H9 (cell line): ENCODE measurements around the gene SMC2. TPM values are rescaled to one million over a fixed set of nuclear protein-coding genes. Genes with fewer than 3 reads are reported as not detected.

Source experiments
- DNase-seq: peaks from one replicate; pipeline ENCODE4 v3.0.0-alpha.2; 2017
- H2AFZ ChIP-seq: one replicate; pipeline ENCODE4 v1.6.1; 2013; ENCODE audit warnings: mild to moderate bottlenecking, low read length, control low read depth, moderate library complexity
- H2AK5ac ChIP-seq: 2 replicates; pipeline ENCODE4 v1.6.1; 2013; ENCODE audit warnings: low read length, control low read depth, mixed read lengths; ENCODE audit not compliant: insufficient read length
- H2BK120ac ChIP-seq: one replicate; pipeline ENCODE4 v1.6.1; 2013; ENCODE audit warnings: low read depth, mild to moderate bottlenecking, low read length, control low read depth, inconsistent platforms; ENCODE audit not compliant: poor library complexity, severe bottlenecking
- H2BK12ac ChIP-seq: 2 replicates; pipeline ENCODE4 v1.6.1; 2013; ENCODE audit warnings: low read length, control low read depth, mixed read lengths, low read depth; ENCODE audit not compliant: insufficient read length
- H2BK15ac ChIP-seq: 2 replicates; pipeline ENCODE4 v1.6.1; 2013; ENCODE audit warnings: low read depth, low read length, control low read depth
- H2BK20ac ChIP-seq: one replicate; pipeline ENCODE4 v1.6.1; 2013; ENCODE audit warnings: low read depth, mild to moderate bottlenecking, low read length, control low read depth, inconsistent platforms; ENCODE audit not compliant: poor library complexity, severe bottlenecking
- H2BK5ac ChIP-seq: 2 replicates; pipeline ENCODE4 v1.6.1; 2013; ENCODE audit warnings: low read length, control low read depth, mixed read lengths; ENCODE audit not compliant: insufficient read length
- H3K14ac ChIP-seq: 2 replicates; pipeline ENCODE4 v1.6.1; 2013; ENCODE audit warnings: low read length, control low read depth; ENCODE audit not compliant: insufficient read depth
- H3K18ac ChIP-seq: 2 replicates; pipeline ENCODE4 v1.6.1; 2013; ENCODE audit warnings: low read depth, mild to moderate bottlenecking, mixed read lengths, low read length, control low read depth; ENCODE audit not compliant: insufficient read length
- H3K23ac ChIP-seq: 2 replicates; pipeline ENCODE4 v1.6.1; 2013; ENCODE audit warnings: low read length, control low read depth, mixed read lengths, low read depth; ENCODE audit not compliant: insufficient read length
- H3K23me2 ChIP-seq: 2 replicates; pipeline ENCODE4 v1.6.1; 2013; ENCODE audit warnings: low read depth, mild to moderate bottlenecking, mixed read lengths, low read length, control low read depth; ENCODE audit not compliant: insufficient read length, poor library complexity, severe bottlenecking
- H3K27ac ChIP-seq: 2 replicates; pipeline ENCODE4 v1.5.1; 2013; ENCODE audit warnings: low read length, control low read depth, mixed read lengths, low read depth; ENCODE audit not compliant: insufficient read length
- H3K27me3 ChIP-seq: 2 replicates; pipeline ENCODE4 v1.6.1; 2013; ENCODE audit warnings: low read length, control low read depth, inconsistent platforms; ENCODE audit not compliant: insufficient read depth
- H3K4ac ChIP-seq: 2 replicates; pipeline ENCODE4 v1.6.1; 2013; ENCODE audit warnings: low read depth, mild to moderate bottlenecking, control low read depth, inconsistent platforms, low read length, moderate library complexity
- H3K4me1 ChIP-seq: 2 replicates; pipeline ENCODE4 v1.6.1; 2013; ENCODE audit warnings: low read length, control low read depth, inconsistent platforms; ENCODE audit not compliant: insufficient read depth
- H3K4me2 ChIP-seq: 2 replicates; pipeline ENCODE4 v1.6.1; 2013; ENCODE audit warnings: low read length, control low read depth, mixed read lengths; ENCODE audit not compliant: insufficient read length, insufficient read depth
- H3K56ac ChIP-seq: 2 replicates; pipeline ENCODE4 v1.6.1; 2013; ENCODE audit warnings: low read depth, mild to moderate bottlenecking, mixed read lengths, low read length, control low read depth; ENCODE audit not compliant: insufficient read length
- H3K79me1 ChIP-seq: 2 replicates; pipeline ENCODE4 v1.6.1; 2013; ENCODE audit warnings: low read depth, mild to moderate bottlenecking, moderate library complexity, low read length, control low read depth, inconsistent platforms; ENCODE audit not compliant: insufficient read depth, poor library complexity, severe bottlenecking
- H3K79me2 ChIP-seq: 2 replicates; pipeline ENCODE4 v1.6.1; 2013; ENCODE audit warnings: low read length, control low read depth, inconsistent platforms; ENCODE audit not compliant: insufficient read depth
- H3K9ac ChIP-seq: 2 replicates; pipeline ENCODE4 v1.6.1; 2013; ENCODE audit warnings: low read length, control low read depth, mixed read lengths; ENCODE audit not compliant: insufficient read length; ENCODE audit errors: extremely low read depth
- H3K9me3 ChIP-seq: one replicate; pipeline ENCODE4 v1.6.1; 2013; ENCODE audit warnings: low read depth, low read length, inconsistent platforms; ENCODE audit not compliant: control insufficient read depth
- H3T11ph ChIP-seq: one replicate; pipeline ENCODE4 v1.6.1; 2013; ENCODE audit warnings: mild to moderate bottlenecking, low read length, control low read depth, inconsistent platforms
- H4K20me1 ChIP-seq: one replicate; pipeline ENCODE4 v1.6.1; 2013; ENCODE audit not compliant: control insufficient read depth, insufficient read length, insufficient read depth
- H4K5ac ChIP-seq: 2 replicates; pipeline ENCODE4 v1.6.1; 2013; ENCODE audit warnings: low read depth, mild to moderate bottlenecking, mixed read lengths, low read length, control low read depth; ENCODE audit not compliant: insufficient read length
- H4K8ac ChIP-seq: replicated peaks from 2 replicates; pipeline ENCODE4 v1.6.1; 2013; ENCODE audit warnings: low read length, control low read depth, mixed read lengths, low read depth; ENCODE audit not compliant: insufficient read length
- H4K91ac ChIP-seq: 2 replicates; pipeline ENCODE4 v1.6.1; 2013; ENCODE audit warnings: low read depth, mild to moderate bottlenecking, moderate library complexity, mixed read lengths, low read length, control low read depth; ENCODE audit not compliant: insufficient read length
- H3K27ac Mint-ChIP-seq, 3 experiments: 2 replicates in 2 of 3; 3 replicates in 1 of 3; pipeline ENCODE4 v1.8.0; 2020 to 2021; ENCODE audit warnings: mixed read lengths in 3 of 3, mild to moderate bottlenecking in 1 of 3, moderate library complexity in 1 of 3
- H3K27me3 Mint-ChIP-seq: 2 replicates; pipeline ENCODE4 v1.8.0; 2021; ENCODE audit warnings: low read depth, mild to moderate bottlenecking, moderate library complexity, mixed read lengths
- H3K36me3 Mint-ChIP-seq, 3 experiments: 2 replicates in 2 of 3; 3 replicates in 1 of 3; pipeline ENCODE4 v1.8.0; 2020 to 2021; ENCODE audit warnings: low read depth in 3 of 3, mixed read lengths in 3 of 3; ENCODE audit not compliant: insufficient read depth in 1 of 3
- H3K4me1 Mint-ChIP-seq, 2 experiments: 2 replicates each; pipeline ENCODE4 v1.8.0; 2020; ENCODE audit warnings: mixed read lengths in 2 of 2
- H3K4me3 Mint-ChIP-seq, 2 experiments: 2 replicates in 1 of 2; 3 replicates in 1 of 2; pipeline ENCODE4 v1.8.0; 2020 to 2021; ENCODE audit warnings: mild to moderate bottlenecking in 2 of 2, mixed read lengths in 2 of 2, moderate library complexity in 1 of 2
- H3K9me3 Mint-ChIP-seq, 2 experiments: 2 replicates in 1 of 2; 3 replicates in 1 of 2; pipeline ENCODE4 v1.8.0; 2020; ENCODE audit warnings: mild to moderate bottlenecking in 2 of 2, mixed read lengths in 2 of 2, moderate library complexity in 1 of 2
- CTCF ChIP-seq: fragments of 200-600 bp; sonication (generic); conservative IDR thresholded peaks from 3 replicates; pipeline ENCODE4 v1.8.0; 2021; ENCODE audit warnings: antibody characterized with exemption, mild to moderate bottlenecking
- total RNA-seq: library from RNA; stranded (reverse); gene quantifications from 2 replicates; pipeline ENCODE4 v1.2.1, GENCODE V29; 2021

Gene SMC2
- total RNA-seq, 1 experiment from 2014 or later, result 47.0 TPM

- no peak overlapping the region for H3K27ac Mint-ChIP-seq
- H3K18ac ChIP-seq, result no peak overlapping the region
Measured at GRCh38 chr9:104177676-104178075, 83.6 kb downstream of the SMC2 start.

More at GRCh38 chr9:104177676-104178075, 83.6 kb downstream of the SMC2 start:
- Histone ChIP-seq H3K4me2 (no peak overlapping the region), H2BK120ac (no peak overlapping the region), H2BK20ac (no peak overlapping the region), H3K27ac (no peak overlapping the region), H4K8ac (no peak overlapping the region), H4K91ac (no peak overlapping the region), H3K23ac (no peak overlapping the region), H3K9ac (no peak overlapping the region), H2AFZ (no peak overlapping the region), H3K27me3 (no peaks in the 10 kb centered on the region), H3T11ph (no peak overlapping the region), H3K9me3 (no peaks in the 10 kb centered on the region), H3K4ac (no peak overlapping the region), H3K14ac (no peak overlapping the region), H3K23me2 (no peaks in the 10 kb centered on the region), H3K56ac (no peak overlapping the region), H2AK5ac (no peak overlapping the region), H2BK15ac (no peak overlapping the region), H2BK5ac (no peak overlapping the region), H3K79me1 (no peaks in the 10 kb centered on the region), H4K20me1 (no peaks in the 10 kb centered on the region), H3K4me1 (no peaks in the 10 kb centered on the region), H3K79me2 (no peaks in the 10 kb centered on the region), H2BK12ac (no peak overlapping the region), H4K5ac (no peak overlapping the region)
- H3K4me3 Mint-ChIP-seq, result no peak overlapping the region
- no peak for DNase-seq
- no peak for TF ChIP-seq CTCF
- H3K36me3 Mint-ChIP-seq, result no peaks in the 10 kb centered on the region
- H3K9me3 Mint-ChIP-seq, result no peaks in the 10 kb centered on the region
- H3K4me1 Mint-ChIP-seq, result peaks cover 0 to 2% of the 10 kb centered on the region in 2 experiments; a peak in 1 of 4 replicates
- no peaks in the 10 kb centered on the region for H3K27me3 Mint-ChIP-seq
